ENCODE results near the gene ARIH2. TPM values are rescaled to one million over a fixed set of nuclear protein-coding genes. Genes with fewer than 3 reads are reported as not detected.

Gene ARIH2
- total RNA-seq, 4 donors from 2014 or later, result 78.9 to 109 (median 97.5) TPM

DNA sequence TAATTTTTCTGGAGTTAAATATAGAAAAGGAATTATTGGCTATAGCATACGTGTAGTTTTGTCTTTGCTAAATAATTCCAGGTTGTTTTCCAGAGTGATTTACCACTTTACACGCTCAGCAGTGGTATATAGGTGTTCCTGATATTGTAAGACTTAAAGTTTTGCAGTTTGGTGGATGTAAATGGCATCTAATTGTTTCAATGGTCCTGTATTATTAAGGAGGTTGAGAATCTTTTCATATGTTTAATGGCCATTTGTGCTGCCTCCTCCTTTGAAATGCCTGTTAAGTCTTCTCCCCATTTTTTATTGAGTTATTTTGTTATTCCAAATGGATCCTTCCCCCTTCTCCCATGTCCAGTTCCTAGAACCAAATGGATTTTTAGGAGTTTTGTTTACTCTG is 44.9 kb downstream of the ARIH2 start:
- Histone ChIP-seq H3K4me1 (peaks cover 0 to 4% (median 0%) of the 10 kb centered on the region in 4 donors), H3K27me3 (no peaks in the 10 kb centered on the region), H3K36me3 (peaks cover 23 to 76% (median 63%) of the 10 kb centered on the region in 4 donors), H3K4me3 (no peak overlapping the region), H3K27ac (replicated peaks in 1 of 4) (no peak overlapping the region), H3K9me3 (no peaks in the 10 kb centered on the region)
- no peak for DNase-seq (ENCODE audit: extremely low spot score)
- TF ChIP-seq, protein P1, sequence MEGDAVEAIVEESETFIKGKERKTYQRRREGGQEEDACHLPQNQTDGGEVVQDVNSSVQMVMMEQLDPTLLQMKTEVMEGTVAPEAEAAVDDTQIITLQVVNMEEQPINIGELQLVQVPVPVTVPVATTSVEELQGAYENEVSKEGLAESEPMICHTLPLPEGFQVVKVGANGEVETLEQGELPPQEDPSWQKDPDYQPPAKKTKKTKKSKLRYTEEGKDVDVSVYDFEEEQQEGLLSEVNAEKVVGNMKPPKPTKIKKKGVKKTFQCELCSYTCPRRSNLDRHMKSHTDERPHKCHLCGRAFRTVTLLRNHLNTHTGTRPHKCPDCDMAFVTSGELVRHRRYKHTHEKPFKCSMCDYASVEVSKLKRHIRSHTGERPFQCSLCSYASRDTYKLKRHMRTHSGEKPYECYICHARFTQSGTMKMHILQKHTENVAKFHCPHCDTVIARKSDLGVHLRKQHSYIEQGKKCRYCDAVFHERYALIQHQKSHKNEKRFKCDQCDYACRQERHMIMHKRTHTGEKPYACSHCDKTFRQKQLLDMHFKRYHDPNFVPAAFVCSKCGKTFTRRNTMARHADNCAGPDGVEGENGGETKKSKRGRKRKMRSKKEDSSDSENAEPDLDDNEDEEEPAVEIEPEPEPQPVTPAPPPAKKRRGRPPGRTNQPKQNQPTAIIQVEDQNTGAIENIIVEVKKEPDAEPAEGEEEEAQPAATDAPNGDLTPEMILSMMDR (IDR thresholded peaks at IDR 0.05), result no peak
- no peak for TF ChIP-seq POLR2A (IDR thresholded peaks at IDR 0.05; ENCODE audit: low read depth)
- no peak for TF ChIP-seq EP300 (IDR thresholded peaks at IDR 0.05)
- TF ChIP-seq POLR2AphosphoS5 (IDR thresholded peaks at IDR 0.05), result no peak
- 79% methylated on average over 2 of the region's 2 CpGs for WGBS
- intact Hi-C loops (cut with DNase I), result no loop called here

GRCh38 chr3:48966367-48966766 is 47.7 kb downstream of the ARIH2 start:
- Histone ChIP-seq H3K4me1 (no peaks in the 10 kb centered on the region), H3K36me3 (peaks cover 51 to 97% (median 88%) of the 10 kb centered on the region in 4 donors), H3K9me3 (no peaks in the 10 kb centered on the region), H3K27me3 (no peaks in the 10 kb centered on the region), H3K4me3 (no peak overlapping the region), H3K27ac (replicated peaks in 1 of 4) (no peak overlapping the region)
- DNase-seq (ENCODE audit: extremely low spot score), result no peak
- WGBS, result 94% methylated on average over 3 of the region's 3 CpGs
- TF ChIP-seq, protein P1 (IDR thresholded peaks at IDR 0.05), result no peak
- TF ChIP-seq POLR2AphosphoS5 (IDR thresholded peaks at IDR 0.05) (no peak), POLR2A (IDR thresholded peaks at IDR 0.05; ENCODE audit: low read depth) (no peak), EP300 (IDR thresholded peaks at IDR 0.05) (no peak)
- intact Hi-C loops (cut with DNase I), result no loop called here

GRCh38 chr3:48966876-48967361 is 48.3 kb downstream of the ARIH2 start:
- Histone ChIP-seq H3K27me3 (no peaks in the 10 kb centered on the region), H3K9me3 (no peaks in the 10 kb centered on the region), H3K4me3 (no peak overlapping the region), H3K4me1 (no peaks in the 10 kb centered on the region), H3K27ac (replicated peaks in 1 of 4) (no peak overlapping the region), H3K36me3 (peaks cover 57 to 98% (median 92%) of the 10 kb centered on the region in 4 donors)
- no peak for DNase-seq (ENCODE audit: extremely low spot score)
- 88% methylated on average over 7 of the region's 7 CpGs for WGBS
- TF ChIP-seq, protein P1 (IDR thresholded peaks at IDR 0.05), result no peak
- TF ChIP-seq POLR2AphosphoS5 (IDR thresholded peaks at IDR 0.05) (no peak), POLR2A (IDR thresholded peaks at IDR 0.05; ENCODE audit: low read depth) (no peak), EP300 (IDR thresholded peaks at IDR 0.05) (no peak)
- intact Hi-C loops (cut with DNase I), result no loop called here

- 97% methylated on average over 6 of the region's 6 CpGs for WGBS
- Histone ChIP-seq H3K27ac (replicated peaks in 1 of 4) (no peak overlapping the region), H3K4me1 (no peaks in the 10 kb centered on the region), H3K4me3 (no peak overlapping the region), H3K27me3 (no peaks in the 10 kb centered on the region), H3K9me3 (no peaks in the 10 kb centered on the region), H3K36me3 (peaks cover 88 to 100% (median 99%) of the 10 kb centered on the region in 4 donors)
- no peak for DNase-seq (ENCODE audit: extremely low spot score)
- no peak for TF ChIP-seq POLR2A (IDR thresholded peaks at IDR 0.05; ENCODE audit: low read depth)
- no peak for TF ChIP-seq POLR2AphosphoS5 (IDR thresholded peaks at IDR 0.05)
- TF ChIP-seq EP300 (IDR thresholded peaks at IDR 0.05), result no peak
- TF ChIP-seq, protein P1 (IDR thresholded peaks at IDR 0.05), result no peak
- intact Hi-C loops (cut with DNase I), result no loop called here
Measured at GRCh38 chr3:48970586-48970985, 51.9 kb downstream of the ARIH2 start.

Measured in esophagus muscularis mucosa (tissue), 4 donors.